ENCODE data around the gene S100A8.
A peak's percentile ranks its signal among the peaks of the same experiment; 100 is the strongest.
"Not testable (repeated sequence)": the region's sequence is repeated elsewhere in the genome, so short reads cannot be mapped to it uniquely, and the experiment has no call there.

Gene S100A8

GRCh38 chr1:153360592-153361479 is 30.0 kb downstream of the S100A8 start:
- FAIRE-seq = no peak

GRCh38 chr1:153360190-153360589 is 30.7 kb downstream of the S100A8 start:
- FAIRE-seq = no peak

- FAIRE-seq = no peak
These were observed 31.6 kb downstream of the S100A8 start for GRCh38 chr1:153359241-153359640.

GRCh38 chr1:153358691-153358975 is 32.2 kb downstream of the S100A8 start:
- no peak for FAIRE-seq

- FAIRE-seq = no peak
These were observed 32.8 kb downstream of the S100A8 start, which contains the start of gene S100A9 for GRCh38 chr1:153357853-153358690. S100A9 (plus strand) TSS chr1:153357854; CDS start chr1:153358284, 430 bp downstream.

GRCh38 chr1:153357076-153357852 is 33.6 kb downstream of the S100A8 start:
- no peak for FAIRE-seq

- no peak for FAIRE-seq
These were observed 34.3 kb downstream of the S100A8 start for GRCh38 chr1:153356392-153357075.

- no peak for FAIRE-seq
These were observed 35.3 kb downstream of the S100A8 start for GRCh38 chr1:153355445-153356071.

GRCh38 chr1:153354515-153355193 is 36.2 kb downstream of the S100A8 start:
- no peak for FAIRE-seq

GRCh38 chr1:153353226-153353947 is 37.5 kb downstream of the S100A8 start:
- no peak for FAIRE-seq

- peak; percentile 58 for FAIRE-seq
These were observed 38.4 kb downstream of the S100A8 start for GRCh38 chr1:153352523-153352922.

GRCh38 chr1:153350321-153350957 is 40.4 kb downstream of the S100A8 start:
- FAIRE-seq = no peak

- FAIRE-seq = no peak
These were observed 41.2 kb downstream of the S100A8 start for GRCh38 chr1:153349363-153350320.

- FAIRE-seq = no peak
These were observed 42.1 kb downstream of the S100A8 start, which contains the start of gene PGLYRP4 for GRCh38 chr1:153348511-153349362. PGLYRP4 (minus strand) TSS chr1:153348841; CDS start chr1:153347932, 909 bp downstream.

- no peak for FAIRE-seq
These were observed 43.0 kb downstream of the S100A8 start for GRCh38 chr1:153347856-153348255.

GRCh38 chr1:153347049-153347448 is 43.8 kb downstream of the S100A8 start:
- not testable (repeated sequence) for FAIRE-seq

GRCh38 chr1:153346077-153346723 is 44.7 kb downstream of the S100A8 start:
- no peak for FAIRE-seq

All from G401.6 (cell line).